Testis (tissue), 3 donors: ENCODE measurements around the gene SURF2. TPM values are rescaled to one million over a fixed set of nuclear protein-coding genes. Genes with fewer than 3 reads are reported as not detected.
"Not testable (repeated sequence)": the region's sequence is repeated elsewhere in the genome, so short reads cannot be mapped to it uniquely, and the experiment has no call there.

Experiments used
- DNase-seq: peaks from one replicate; pipeline ENCODE4 v3.0.0-alpha.2; 2019
- H3K27ac ChIP-seq, 2 donors: fragments of 200-600 bp; sonication (generic); one replicate each; pipeline ENCODE4 v1.5.1; 2019
- H3K27me3 ChIP-seq: fragments of 200-600 bp; sonication (generic); one replicate; pipeline ENCODE4 v1.5.1; 2019
- H3K36me3 ChIP-seq: fragments of 200-600 bp; sonication (generic); one replicate; pipeline ENCODE4 v1.5.1; 2017; ENCODE audit warnings: low read depth; ENCODE audit errors: missing control alignments
- H3K4me1 ChIP-seq: fragments of 200-600 bp; sonication (generic); one replicate; pipeline ENCODE4 v1.5.1; 2019
- H3K4me3 ChIP-seq, 2 donors: fragments of 200-600 bp; sonication (generic); one replicate each; pipeline ENCODE4 v1.5.1; 2017 to 2019
- H3K9me3 ChIP-seq: fragments of 200-600 bp; sonication (generic); one replicate; pipeline ENCODE4 v1.5.1; 2017
- POLR2A ChIP-seq: fragments of 450-650 bp; IDR thresholded peaks from one replicate; pipeline ENCODE4 v1.6.1; 2017; ENCODE audit warnings: antibody characterized with exemption, mild to moderate bottlenecking, moderate library complexity
- WGBS, 2 donors: methylation state at CpG; one replicate each; pipeline ENCODE4 v1.1.5; 2018; 5-methylcytosine and 5-hydroxymethylcytosine counted together
- intact Hi-C: fragments of 100-400 bp; cut with DNase I; formaldehyde crosslinking; loops from one replicate; pipeline ENCODE4 v1.15.1; 2023; ENCODE audit warnings: low total_unique reads
- polyA plus RNA-seq: library from polyadenylated mRNA; stranded (reverse); fragments of 350-450 nt; fragmentation: Illumina TruSeq; extraction: RNeasy Lipid Tissue Mini Kit (QIAGEN cat#74804); gene quantifications from one replicate; pipeline ENCODE4 v1.2.3, GENCODE V29; 2014; ENCODE audit warnings: low read depth, low replicate concordance; ENCODE audit not compliant: insufficient read depth
- total RNA-seq, 2 donors: library from RNA; depleted of rRNA; stranded (reverse); fragments of >200 nt; gene quantifications; one replicate each; pipeline ENCODE4 v1.2.3, GENCODE V29; 2016
- TF ChIP-seq, protein P1 (sequence below), 3 experiments: fragments of 450-650 bp in 2 of 3; fragments of 200-600 bp in 1 of 3; sonication (generic) in 1 of 3; IDR thresholded peaks; one replicate each; pipeline ENCODE4 v1.5.1; 2016 to 2019; ENCODE audit warnings: antibody characterized with exemption in 3 of 3, mild to moderate bottlenecking in 2 of 3, moderate library complexity in 1 of 3

The SURF2 gene
- total and polyA plus RNA-seq, 3 donors from 2014 or later = 103 to 160 (median 121) TPM

DNA sequence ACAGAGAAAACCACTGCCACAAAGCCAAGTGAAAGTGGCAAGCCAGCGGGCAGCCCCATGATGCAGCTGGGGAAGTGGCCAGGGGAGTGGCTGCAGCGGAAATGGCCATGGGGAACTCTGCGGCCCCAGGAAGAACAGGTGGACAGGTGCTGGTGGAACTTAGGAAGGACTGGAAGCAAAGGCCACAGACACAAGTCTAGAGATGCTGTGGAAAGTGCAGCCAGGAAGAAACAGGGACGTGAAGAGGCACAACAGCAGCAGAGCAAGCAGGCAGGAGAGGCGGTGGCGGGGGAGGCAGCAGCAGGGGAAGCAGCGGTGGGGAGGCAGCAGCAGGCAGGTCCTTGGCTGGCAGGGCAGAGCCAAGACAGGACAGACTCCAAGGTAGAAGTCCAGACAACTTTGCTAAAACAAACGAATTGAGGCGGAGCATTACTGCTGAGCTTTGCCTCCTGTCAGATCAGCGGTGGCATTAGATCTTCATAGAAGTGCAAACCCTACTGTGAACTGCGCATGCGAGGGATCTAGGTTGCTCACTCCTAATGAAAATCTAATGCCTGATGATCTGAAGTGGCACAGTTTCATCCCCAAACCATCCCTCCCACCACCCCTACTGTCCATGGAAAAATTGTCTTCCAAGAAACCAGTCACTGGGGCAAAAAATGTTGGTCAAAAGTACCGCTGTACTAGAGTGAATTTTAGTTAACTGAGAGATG is 32.2 kb upstream of the SURF2 start:
- Histone ChIP-seq H3K27me3 (no peaks in the 10 kb centered on the region), H3K36me3 (no peaks in the 10 kb centered on the region), H3K4me3 (no peak overlapping the region), H3K4me1 (no peaks in the 10 kb centered on the region), H3K9me3 (no peaks in the 10 kb centered on the region), H3K27ac (no peak overlapping the region)
- DNase-seq = no peak
- intact Hi-C loops = loop anchor here (10.0 kb wide), 1 partner anchor 139 kb away; no protein-coding TSS in a partner anchor
- TF ChIP-seq POLR2A = no peak
- TF ChIP-seq, protein P1, sequence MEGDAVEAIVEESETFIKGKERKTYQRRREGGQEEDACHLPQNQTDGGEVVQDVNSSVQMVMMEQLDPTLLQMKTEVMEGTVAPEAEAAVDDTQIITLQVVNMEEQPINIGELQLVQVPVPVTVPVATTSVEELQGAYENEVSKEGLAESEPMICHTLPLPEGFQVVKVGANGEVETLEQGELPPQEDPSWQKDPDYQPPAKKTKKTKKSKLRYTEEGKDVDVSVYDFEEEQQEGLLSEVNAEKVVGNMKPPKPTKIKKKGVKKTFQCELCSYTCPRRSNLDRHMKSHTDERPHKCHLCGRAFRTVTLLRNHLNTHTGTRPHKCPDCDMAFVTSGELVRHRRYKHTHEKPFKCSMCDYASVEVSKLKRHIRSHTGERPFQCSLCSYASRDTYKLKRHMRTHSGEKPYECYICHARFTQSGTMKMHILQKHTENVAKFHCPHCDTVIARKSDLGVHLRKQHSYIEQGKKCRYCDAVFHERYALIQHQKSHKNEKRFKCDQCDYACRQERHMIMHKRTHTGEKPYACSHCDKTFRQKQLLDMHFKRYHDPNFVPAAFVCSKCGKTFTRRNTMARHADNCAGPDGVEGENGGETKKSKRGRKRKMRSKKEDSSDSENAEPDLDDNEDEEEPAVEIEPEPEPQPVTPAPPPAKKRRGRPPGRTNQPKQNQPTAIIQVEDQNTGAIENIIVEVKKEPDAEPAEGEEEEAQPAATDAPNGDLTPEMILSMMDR (IDR thresholded peaks at IDR 0.05) = no peak
- 86 to 91% methylated on average over 13 of the region's 13 CpGs for WGBS, 2 donors

DNA sequence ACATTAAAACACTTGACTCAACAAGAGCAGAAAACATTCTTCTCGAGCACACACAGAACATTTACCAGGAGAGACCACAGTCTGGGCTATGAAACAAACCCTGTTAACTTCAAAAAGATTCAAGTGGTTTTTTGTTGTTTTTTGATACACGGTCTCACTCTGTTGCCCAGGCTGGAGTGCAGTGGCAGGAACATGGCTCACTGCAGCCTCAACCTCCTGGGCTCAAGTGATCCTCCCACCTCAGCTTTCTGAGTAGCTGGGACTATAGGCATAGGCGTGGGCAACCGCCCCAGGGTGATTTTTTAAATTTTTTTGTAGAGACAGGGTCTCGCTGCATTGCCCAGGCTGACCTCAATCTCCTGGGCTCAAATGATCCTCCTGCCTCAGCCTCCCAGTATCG is 29.3 kb upstream of the SURF2 start:
- H3K9me3 ChIP-seq, H3K4me1 ChIP-seq, H3K27ac ChIP-seq, H3K4me3 ChIP-seq, DNase-seq, H3K36me3 ChIP-seq, H3K27me3 ChIP-seq: not testable (repeated sequence)
- WGBS, 2 donors = 80 to 89% methylated on average over 6 of the region's 6 CpGs
- intact Hi-C loops = loop anchor here (10.0 kb wide), 1 partner anchor 142 kb away; no protein-coding TSS in a partner anchor

DNA sequence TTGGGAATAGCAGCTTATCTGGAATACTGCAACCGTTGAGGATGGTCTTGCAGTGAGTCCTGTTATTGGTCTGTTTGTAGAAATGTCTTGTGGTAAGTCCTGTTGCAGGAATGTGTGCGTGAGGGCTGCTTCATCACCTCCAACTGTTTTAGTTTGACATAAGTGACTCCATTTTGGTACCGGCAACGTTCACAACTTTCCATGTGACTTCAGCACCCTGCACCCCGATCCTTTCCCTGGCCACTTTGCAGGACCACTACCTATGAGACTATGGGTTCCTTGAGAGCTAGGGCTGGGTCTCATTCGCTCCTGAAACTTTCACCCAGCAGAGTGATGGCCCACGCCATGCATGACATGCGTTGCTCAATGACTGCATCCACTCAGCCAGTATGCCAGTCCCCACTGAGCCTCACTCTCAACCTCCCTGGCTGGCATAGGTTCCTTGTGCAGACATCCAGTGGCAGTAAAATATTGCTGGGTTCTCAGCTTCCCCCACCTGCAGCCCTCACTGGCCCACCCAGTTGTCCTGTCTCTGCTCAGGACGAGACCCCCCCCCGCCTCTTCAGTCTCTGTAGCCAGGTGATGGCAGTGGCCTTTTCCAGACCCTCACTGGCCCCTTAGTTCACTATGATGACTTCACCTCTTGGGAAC is 28.4 kb upstream of the SURF2 start:
- DNase-seq = no peak
- Histone ChIP-seq H3K9me3 (no peaks in the 10 kb centered on the region), H3K27me3 (no peaks in the 10 kb centered on the region), H3K4me1 (no peaks in the 10 kb centered on the region), H3K4me3 (no peak overlapping the region), H3K36me3 (no peaks in the 10 kb centered on the region), H3K27ac (no peak overlapping the region)
- 93 to 96% methylated on average over 10 of the region's 10 CpGs for WGBS, 2 donors
- no peak for TF ChIP-seq POLR2A
- TF ChIP-seq, protein P1 (IDR thresholded peaks at IDR 0.05) = no peak
- intact Hi-C loops = loop anchor here (10.0 kb wide), 1 partner anchor 143 kb away; no protein-coding TSS in a partner anchor

DNA sequence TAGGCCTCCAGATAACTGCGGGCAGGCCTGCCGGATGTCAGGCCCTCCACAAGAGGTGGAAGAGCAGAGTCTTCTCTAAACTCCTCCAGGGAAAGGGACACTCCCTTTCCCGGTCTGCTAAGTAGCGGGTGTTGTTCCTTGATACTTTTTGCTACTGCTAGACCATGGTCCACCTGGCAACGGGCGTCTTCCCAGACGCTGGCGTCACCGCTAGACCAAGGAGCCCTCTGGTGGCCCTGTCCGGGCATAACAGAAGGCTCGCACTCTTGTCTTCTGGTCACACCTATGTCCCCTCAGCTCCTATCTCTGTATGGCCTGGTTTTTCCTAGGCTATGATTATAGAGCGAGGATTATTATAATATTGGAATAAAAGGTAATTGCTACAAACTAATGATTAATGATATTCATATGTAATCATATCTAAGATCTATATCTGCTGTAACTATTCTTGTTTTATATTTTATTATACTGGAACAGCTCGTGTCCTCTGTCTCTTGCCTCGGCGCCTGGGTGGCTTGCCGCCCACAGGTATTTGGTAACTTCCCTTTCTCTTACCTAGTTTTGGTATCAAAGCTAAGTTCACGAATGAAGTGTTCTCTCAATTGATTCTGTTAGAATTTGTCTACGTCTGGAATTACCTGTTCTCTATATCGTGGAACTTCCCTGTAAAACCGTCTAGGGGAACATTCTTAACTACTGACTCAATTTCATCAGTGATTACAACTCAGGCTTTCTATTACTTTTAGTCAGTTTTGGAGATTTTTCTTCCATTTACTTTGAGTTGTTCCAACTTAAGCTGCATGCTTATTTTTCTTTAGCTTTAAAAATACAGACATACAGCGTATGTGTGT is 26.8 kb upstream of the SURF2 start:
- not testable (repeated sequence) for H3K4me1 ChIP-seq, H3K27ac ChIP-seq, H3K36me3 ChIP-seq, H3K9me3 ChIP-seq, H3K27me3 ChIP-seq, H3K4me3 ChIP-seq
- TF ChIP-seq, protein P1 (IDR thresholded peaks at IDR 0.05) = peak; percentile 59 to 71 (median 63)
- DNase-seq = peak; percentile 78
- 51 to 64% methylated on average over 21 of the region's 21 CpGs for WGBS, 2 donors
- intact Hi-C loops = loop anchor here (10.0 kb wide), 1 partner anchor 145 kb away; no protein-coding TSS in a partner anchor

DNA sequence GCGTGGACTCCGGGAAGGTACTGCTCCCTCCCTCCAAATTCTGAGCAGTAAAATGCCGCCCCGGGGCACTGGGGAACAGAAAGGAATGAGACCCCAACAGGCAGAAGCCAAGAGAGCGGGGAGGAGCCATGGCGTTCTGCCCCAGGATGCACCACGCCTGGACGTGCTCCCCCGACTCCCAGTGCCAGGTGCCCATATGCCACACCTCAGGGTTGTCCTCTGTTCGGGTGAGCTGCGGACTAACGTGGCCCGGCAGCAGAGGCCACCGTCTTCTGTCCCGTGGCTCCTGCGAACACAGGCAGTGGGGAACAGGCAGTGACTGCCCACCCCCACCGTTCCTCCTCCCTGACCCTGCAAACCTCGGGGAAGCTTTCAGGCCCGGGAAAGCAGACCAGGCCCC is 25.1 kb upstream of the SURF2 start:
- no peak for DNase-seq
- no peaks in the 10 kb centered on the region for H3K27me3 ChIP-seq
- no peaks in the 10 kb centered on the region for H3K36me3 ChIP-seq
- no peak for TF ChIP-seq POLR2A
- TF ChIP-seq, protein P1 (IDR thresholded peaks at IDR 0.05) = no peak
- H3K4me1 ChIP-seq = peaks cover 8% of the 10 kb centered on the region
- H3K27ac ChIP-seq = no peak overlapping the region
- intact Hi-C loops = no loop called here
- no peaks in the 10 kb centered on the region for H3K9me3 ChIP-seq
- WGBS, 2 donors = 49 to 67% methylated on average over 9 to 19 of the region's 19 CpGs
- no peak overlapping the region for H3K4me3 ChIP-seq
